HL-60 (cell line): ENCODE data around the gene CD82.

ENCODE experiments used
- SPI1 ChIP-seq: IDR thresholded peaks from 2 replicates; pipeline ENCODE4 v1.6.1; 2012; ENCODE audit warnings: low read depth, mild to moderate bottlenecking, borderline replicate concordance
- TF ChIP-seq, protein P1 (sequence below): IDR thresholded peaks from 2 replicates; pipeline ENCODE4 v1.6.1; 2012; ENCODE audit warnings: low read depth; ENCODE audit not compliant: insufficient replicate concordance
- TF ChIP-seq, protein P2 (sequence below): IDR thresholded peaks from one replicate; pipeline ENCODE4 v1.5.1; 2011; ENCODE audit warnings: low read length, control low read depth, inconsistent platforms; ENCODE audit not compliant: insufficient read depth

DNA sequence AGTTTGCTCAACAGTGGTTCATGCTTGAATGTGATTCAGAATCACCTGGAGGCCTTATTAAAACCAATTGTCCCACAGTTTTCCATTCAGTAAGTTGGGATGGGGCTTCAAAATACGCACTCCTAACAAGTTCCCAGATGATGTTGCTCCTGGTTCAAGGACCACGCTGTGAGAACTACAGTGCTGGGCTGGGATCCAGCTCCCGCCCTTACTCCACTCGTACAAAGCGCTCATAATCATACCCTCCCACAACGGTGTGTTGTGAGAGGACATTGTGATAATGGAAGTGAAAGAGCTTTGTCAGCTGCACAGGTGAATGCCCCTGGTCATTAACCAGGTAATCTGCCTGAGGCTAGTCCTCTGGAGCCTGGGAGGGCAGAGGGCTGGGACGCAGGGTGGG, 1.3 kb upstream of the CD82 start:
- TF ChIP-seq, protein P1, sequence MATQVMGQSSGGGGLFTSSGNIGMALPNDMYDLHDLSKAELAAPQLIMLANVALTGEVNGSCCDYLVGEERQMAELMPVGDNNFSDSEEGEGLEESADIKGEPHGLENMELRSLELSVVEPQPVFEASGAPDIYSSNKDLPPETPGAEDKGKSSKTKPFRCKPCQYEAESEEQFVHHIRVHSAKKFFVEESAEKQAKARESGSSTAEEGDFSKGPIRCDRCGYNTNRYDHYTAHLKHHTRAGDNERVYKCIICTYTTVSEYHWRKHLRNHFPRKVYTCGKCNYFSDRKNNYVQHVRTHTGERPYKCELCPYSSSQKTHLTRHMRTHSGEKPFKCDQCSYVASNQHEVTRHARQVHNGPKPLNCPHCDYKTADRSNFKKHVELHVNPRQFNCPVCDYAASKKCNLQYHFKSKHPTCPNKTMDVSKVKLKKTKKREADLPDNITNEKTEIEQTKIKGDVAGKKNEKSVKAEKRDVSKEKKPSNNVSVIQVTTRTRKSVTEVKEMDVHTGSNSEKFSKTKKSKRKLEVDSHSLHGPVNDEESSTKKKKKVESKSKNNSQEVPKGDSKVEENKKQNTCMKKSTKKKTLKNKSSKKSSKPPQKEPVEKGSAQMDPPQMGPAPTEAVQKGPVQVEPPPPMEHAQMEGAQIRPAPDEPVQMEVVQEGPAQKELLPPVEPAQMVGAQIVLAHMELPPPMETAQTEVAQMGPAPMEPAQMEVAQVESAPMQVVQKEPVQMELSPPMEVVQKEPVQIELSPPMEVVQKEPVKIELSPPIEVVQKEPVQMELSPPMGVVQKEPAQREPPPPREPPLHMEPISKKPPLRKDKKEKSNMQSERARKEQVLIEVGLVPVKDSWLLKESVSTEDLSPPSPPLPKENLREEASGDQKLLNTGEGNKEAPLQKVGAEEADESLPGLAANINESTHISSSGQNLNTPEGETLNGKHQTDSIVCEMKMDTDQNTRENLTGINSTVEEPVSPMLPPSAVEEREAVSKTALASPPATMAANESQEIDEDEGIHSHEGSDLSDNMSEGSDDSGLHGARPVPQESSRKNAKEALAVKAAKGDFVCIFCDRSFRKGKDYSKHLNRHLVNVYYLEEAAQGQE, result no peak
- TF ChIP-seq, protein P2, sequence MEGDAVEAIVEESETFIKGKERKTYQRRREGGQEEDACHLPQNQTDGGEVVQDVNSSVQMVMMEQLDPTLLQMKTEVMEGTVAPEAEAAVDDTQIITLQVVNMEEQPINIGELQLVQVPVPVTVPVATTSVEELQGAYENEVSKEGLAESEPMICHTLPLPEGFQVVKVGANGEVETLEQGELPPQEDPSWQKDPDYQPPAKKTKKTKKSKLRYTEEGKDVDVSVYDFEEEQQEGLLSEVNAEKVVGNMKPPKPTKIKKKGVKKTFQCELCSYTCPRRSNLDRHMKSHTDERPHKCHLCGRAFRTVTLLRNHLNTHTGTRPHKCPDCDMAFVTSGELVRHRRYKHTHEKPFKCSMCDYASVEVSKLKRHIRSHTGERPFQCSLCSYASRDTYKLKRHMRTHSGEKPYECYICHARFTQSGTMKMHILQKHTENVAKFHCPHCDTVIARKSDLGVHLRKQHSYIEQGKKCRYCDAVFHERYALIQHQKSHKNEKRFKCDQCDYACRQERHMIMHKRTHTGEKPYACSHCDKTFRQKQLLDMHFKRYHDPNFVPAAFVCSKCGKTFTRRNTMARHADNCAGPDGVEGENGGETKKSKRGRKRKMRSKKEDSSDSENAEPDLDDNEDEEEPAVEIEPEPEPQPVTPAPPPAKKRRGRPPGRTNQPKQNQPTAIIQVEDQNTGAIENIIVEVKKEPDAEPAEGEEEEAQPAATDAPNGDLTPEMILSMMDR, result no peak
- TF ChIP-seq SPI1, result no peak
